A549 (cell line): ENCODE data around the gene RNF5. TPM values are rescaled to one million over a fixed set of nuclear protein-coding genes. Genes with fewer than 3 reads are reported as not detected.

ENCODE experiments used
- ATAC-seq, 2 experiments: fragments of 200-7000 bp in 1 of 2; fragments of >200 bp in 1 of 2; cut with Nextera tagmentation in 1 of 2; cut with Tn5 transposase in 1 of 2; 3 replicates each; pipeline versions ENCODE4 v1.8.0 to v1.9.1; 2018 to 2020; ENCODE audit warnings: mild to moderate bottlenecking in 1 of 2, moderate library complexity in 1 of 2
- CTCF ChIA-PET: fragments of 300-600 bp; sonication (Branson Sonifier 250); formaldehyde crosslinking; extraction: SDS; loops from one replicate; lab custom pipeline; 2021; ENCODE audit warnings: antibody characterized with exemption, inconsistent platforms; lab: Yijun Ruan, JAX
- POLR2A ChIA-PET: fragments of 350-600 bp; formaldehyde crosslinking; extraction: SDS; loops from one replicate; lab custom pipeline; 2021; ENCODE audit warnings: antibody characterized with exemption, inconsistent platforms; lab: Yijun Ruan, JAX
- DNase-seq, 2 experiments: peaks; one replicate each; pipeline versions ENCODE4 v3.0.0 to v3.0.0-alpha.2; 2011 to 2016; ENCODE audit warnings: low read depth in 1 of 2, low spot score in 1 of 2
- FAIRE-seq: peaks from 2 replicates; lab custom pipeline; 2011; peaks lifted over from hg19 to GRCh38; lab: Jason Lieb, UNC
- H3K27ac ChIP-seq, 2 experiments: fragments of >200 bp; sonication (Bioruptor Twin); formaldehyde crosslinking; 3 replicates each; pipeline ENCODE4 v1.5.1; 2016 to 2017
- H3K4me1 ChIP-seq: fragments of >200 bp; sonication (Bioruptor Twin); formaldehyde crosslinking; 3 replicates; pipeline ENCODE4 v1.6.1; 2016
- H3K4me2 ChIP-seq: fragments of >200 bp; sonication (Bioruptor Twin); formaldehyde crosslinking; 3 replicates; pipeline ENCODE4 v1.6.1; 2016
- H3K4me3 ChIP-seq: fragments of >200 bp; sonication (Bioruptor Twin); formaldehyde crosslinking; 3 replicates; pipeline ENCODE4 v1.5.1; 2016
- H3K9me3 ChIP-seq: fragments of >200 bp; sonication (Bioruptor Twin); formaldehyde crosslinking; 3 replicates; pipeline ENCODE4 v1.6.1; 2016
- ELK1 ChIP-seq: fragments of 150-350 bp; IDR thresholded peaks from 2 replicates; pipeline ENCODE4 v1.6.1; 2014; ENCODE audit warnings: low read depth, mild to moderate bottlenecking, low read length
- EP300 ChIP-seq, 2 experiments: fragments of >200 bp; sonication (Bioruptor Twin); formaldehyde crosslinking; IDR thresholded peaks; 2 replicates in 1 of 2; 3 replicates in 1 of 2; pipeline ENCODE4 v1.6.1; 2016 to 2017
- HDAC2 ChIP-seq: fragments of 200-600 bp; sonication (generic); IDR thresholded peaks from 2 replicates; pipeline ENCODE4 v1.6.1; 2016
- HEYL ChIP-seq: fragments of 250-450 bp; sonication (Bioruptor Pico); IDR thresholded peaks from 2 replicates; pipeline ENCODE4 v1.8.0; 2021; ENCODE audit warnings: mild to moderate bottlenecking, moderate library complexity
- HOXB5 ChIP-seq: fragments of 250-450 bp; sonication (Bioruptor Pico); IDR thresholded peaks from 2 replicates; pipeline ENCODE4 v1.5.0; 2020; ENCODE audit warnings: mild to moderate bottlenecking, moderate library complexity
- JUN ChIP-seq, 2 experiments: fragments of >200 bp; sonication (Bioruptor Twin); formaldehyde crosslinking; IDR thresholded peaks; 2 replicates in 1 of 2; 3 replicates in 1 of 2; pipeline ENCODE4 v1.6.1; 2016 to 2017
- MYC ChIP-seq: IDR thresholded peaks from 2 replicates; pipeline ENCODE4 v1.6.1; 2012; ENCODE audit warnings: mild to moderate bottlenecking, inconsistent platforms, low read length, improper control_type of control experiment, borderline replicate concordance
- NFE2L2 ChIP-seq: fragments of 150-350 bp; conservative IDR thresholded peaks from 2 replicates; pipeline ENCODE4 v1.6.1; 2014; ENCODE audit warnings: low read length
- NPAS2 ChIP-seq: fragments of 250-450 bp; sonication (Bioruptor Pico); IDR thresholded peaks from 2 replicates; pipeline ENCODE4 v1.8.0; 2022; ENCODE audit warnings: mild to moderate bottlenecking, moderate library complexity, borderline replicate concordance
- NR3C1 ChIP-seq: fragments of >200 bp; sonication (Bioruptor Twin); formaldehyde crosslinking; IDR thresholded peaks from 3 replicates; pipeline ENCODE4 v1.6.1; 2017
- PBX3 ChIP-seq: IDR thresholded peaks from 2 replicates; pipeline ENCODE4 v1.6.1; 2012
- PHF8 ChIP-seq: fragments of 200-600 bp; sonication (generic); IDR thresholded peaks from 2 replicates; pipeline ENCODE4 v1.6.1; 2016; ENCODE audit warnings: low read depth, mild to moderate bottlenecking, antibody characterized with exemption, moderate library complexity, borderline replicate concordance
- RFX5 ChIP-seq: fragments of 450-650 bp; IDR thresholded peaks from 2 replicates; pipeline ENCODE4 v1.7.1; 2014; ENCODE audit warnings: antibody characterized with exemption, mild to moderate bottlenecking, moderate library complexity
- USF2 ChIP-seq: fragments of 450-650 bp; IDR thresholded peaks from 2 replicates; pipeline ENCODE4 v1.6.1; 2014; ENCODE audit warnings: antibody characterized with exemption
- ZNF302 ChIP-seq: fragments of 250-450 bp; sonication (Bioruptor Pico); IDR thresholded peaks from 2 replicates; pipeline ENCODE4 v1.9.0; 2021; ENCODE audit warnings: inconsistent platforms, mild to moderate bottlenecking, moderate library complexity
- ZSCAN20 ChIP-seq: fragments of 250-450 bp; sonication (Bioruptor Pico); IDR thresholded peaks from 2 replicates; pipeline ENCODE4 v1.8.0; 2022; ENCODE audit warnings: mild to moderate bottlenecking, moderate library complexity
- WGBS: methylation state at CpG from one replicate; pipeline ENCODE4 v1.1.6; 2017; ENCODE audit errors: missing lambda C conversion rate; 5-methylcytosine and 5-hydroxymethylcytosine counted together
- polyA plus RNA-seq, 4 experiments: library from polyadenylated mRNA; depleted of rRNA in 3 of 4; stranded (reverse); fragments of >200 nt; fragmentation: RNase III in 1 of 4; extraction: RNeasy Plus Mini Kit Qiagen cat#74134 plus additional on column Dnase treatment in 1 of 4; gene quantifications; 2 replicates in 3 of 4; 3 replicates in 1 of 4; pipeline ENCODE4 v1.2.3, GENCODE V29; 2011 to 2017
- TF ChIP-seq, protein P1 (sequence below): fragments of 200-600 bp; sonication (generic); IDR thresholded peaks from 2 replicates; pipeline ENCODE4 v1.6.1; 2016; ENCODE audit warnings: antibody characterized with exemption, mild to moderate bottlenecking, moderate library complexity

The RNF5 gene
- polyA plus RNA-seq, 2 of the 4 experiments (the other 2 are of a cell fraction), result 54.1 to 62.7 TPM

DNA sequence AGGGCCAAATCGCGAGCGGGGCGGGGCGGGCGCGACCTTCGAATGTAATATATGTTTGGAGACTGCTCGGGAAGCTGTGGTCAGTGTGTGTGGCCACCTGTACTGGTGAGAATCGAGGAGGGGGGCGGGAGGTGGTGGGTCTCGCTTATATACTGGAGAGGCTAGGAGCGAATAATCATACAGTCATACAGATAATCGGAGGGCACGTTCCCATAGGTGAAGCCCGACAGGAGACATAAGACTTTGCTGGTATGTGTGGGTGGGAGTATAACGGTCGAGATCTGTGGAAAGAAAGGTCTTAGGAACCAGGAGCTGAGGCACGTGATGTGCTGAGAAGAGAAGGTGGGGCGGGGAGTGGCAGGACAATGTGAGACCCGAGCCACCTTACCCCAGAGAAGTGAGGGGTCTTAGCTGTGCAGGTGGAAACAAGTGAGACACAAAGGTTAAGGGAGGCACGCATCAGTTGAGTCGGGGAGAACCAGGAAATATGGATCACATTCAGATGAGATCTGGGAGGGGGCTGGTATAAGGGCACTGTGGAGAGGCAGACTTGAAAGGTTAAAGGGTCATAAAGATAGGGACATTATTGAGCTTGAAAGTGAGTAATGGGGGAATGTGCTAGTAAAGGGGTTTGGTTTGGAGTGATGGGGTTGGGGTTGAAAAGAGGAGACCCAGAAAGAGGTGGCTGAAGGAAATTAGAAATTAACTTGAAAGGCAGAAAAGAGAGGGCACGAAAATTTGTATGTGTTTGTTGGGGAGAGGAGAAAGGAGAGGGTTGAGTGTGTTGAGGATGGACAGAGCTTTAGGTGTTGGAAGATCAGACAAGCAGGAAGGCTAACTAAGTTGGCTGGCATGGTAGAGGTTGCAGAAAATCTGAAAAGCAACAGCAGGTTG lies 589 bp downstream of the RNF5 start:
- FAIRE-seq, result no peak
- POLR2A ChIA-PET, result interaction anchor here (1.3 kb wide), 1 partner anchor 17 kb away, joined by 5 read pairs; no protein-coding TSS in a partner anchor

GRCh38 chr6:32179766-32180405 lies 1.7 kb downstream of the RNF5 start:
- Histone ChIP-seq H3K27ac (no peak overlapping the region; a peak in 1 of 6 replicates), H3K4me1 (peaks cover 25% of the 10 kb centered on the region), H3K9me3 (no peaks in the 10 kb centered on the region), H3K4me3 (no peak overlapping the region), H3K4me2 (peak overlapping the region; percentile 94)
- POLR2A ChIA-PET, result interaction anchor here (1.3 kb wide), 1 partner anchor 16 kb away, joined by 5 read pairs; no protein-coding TSS in a partner anchor
- FAIRE-seq (no peak), ATAC-seq (no peak), DNase-seq (no peak)
- TF ChIP-seq HOXB5 (CRISPR knock-in tag), result no peak
- no peak for TF ChIP-seq PBX3
- TF ChIP-seq NR3C1, result no peak
- no peak for TF ChIP-seq ZSCAN20 (CRISPR knock-in tag)
- no peak for TF ChIP-seq NPAS2 (CRISPR knock-in tag)
- no peak for TF ChIP-seq ZNF302 (CRISPR knock-in tag)
- TF ChIP-seq PHF8, result no peak
- no peak for TF ChIP-seq NFE2L2
- no peak for TF ChIP-seq MYC
- no peak for TF ChIP-seq RFX5
- TF ChIP-seq ELK1, result no peak
- no peak for TF ChIP-seq EP300 (IDR thresholded peaks at IDR 0.05)
- 82% methylated on average over 10 of the region's 10 CpGs for WGBS
- CTCF ChIA-PET, result interaction anchor here (0.9 to 1.5 kb wide), 2 partner anchors 9 to 96 kb away, joined by 3 to 6 read pairs; no protein-coding TSS in a partner anchor

More for the DNA sequence above, 589 bp downstream of the RNF5 start:
- CTCF ChIA-PET, result interaction anchor here (0.6 to 1.5 kb wide), 5 partner anchors 10 to 95 kb away, joined by 3 to 6 read pairs (median 3); no protein-coding TSS in a partner anchor
- Histone ChIP-seq H3K9me3 (no peaks in the 10 kb centered on the region), H3K4me1 (peaks cover 21% of the 10 kb centered on the region), H3K27ac (peak overlapping the region; percentile 77 to 99), H3K4me2 (peak overlapping the region; percentile 94), H3K4me3 (peak overlapping the region; percentile 100)
- 6% methylated on average over 13 of the region's 24 CpGs for WGBS
- TF ChIP-seq HDAC2 (no peak), JUN (IDR thresholded peaks at IDR 0.05) (no peak), HEYL (CRISPR knock-in tag) (no peak), USF2 (peak; percentile 34; the same call in 1 of the 2 replicates)
- TF ChIP-seq, protein P1, sequence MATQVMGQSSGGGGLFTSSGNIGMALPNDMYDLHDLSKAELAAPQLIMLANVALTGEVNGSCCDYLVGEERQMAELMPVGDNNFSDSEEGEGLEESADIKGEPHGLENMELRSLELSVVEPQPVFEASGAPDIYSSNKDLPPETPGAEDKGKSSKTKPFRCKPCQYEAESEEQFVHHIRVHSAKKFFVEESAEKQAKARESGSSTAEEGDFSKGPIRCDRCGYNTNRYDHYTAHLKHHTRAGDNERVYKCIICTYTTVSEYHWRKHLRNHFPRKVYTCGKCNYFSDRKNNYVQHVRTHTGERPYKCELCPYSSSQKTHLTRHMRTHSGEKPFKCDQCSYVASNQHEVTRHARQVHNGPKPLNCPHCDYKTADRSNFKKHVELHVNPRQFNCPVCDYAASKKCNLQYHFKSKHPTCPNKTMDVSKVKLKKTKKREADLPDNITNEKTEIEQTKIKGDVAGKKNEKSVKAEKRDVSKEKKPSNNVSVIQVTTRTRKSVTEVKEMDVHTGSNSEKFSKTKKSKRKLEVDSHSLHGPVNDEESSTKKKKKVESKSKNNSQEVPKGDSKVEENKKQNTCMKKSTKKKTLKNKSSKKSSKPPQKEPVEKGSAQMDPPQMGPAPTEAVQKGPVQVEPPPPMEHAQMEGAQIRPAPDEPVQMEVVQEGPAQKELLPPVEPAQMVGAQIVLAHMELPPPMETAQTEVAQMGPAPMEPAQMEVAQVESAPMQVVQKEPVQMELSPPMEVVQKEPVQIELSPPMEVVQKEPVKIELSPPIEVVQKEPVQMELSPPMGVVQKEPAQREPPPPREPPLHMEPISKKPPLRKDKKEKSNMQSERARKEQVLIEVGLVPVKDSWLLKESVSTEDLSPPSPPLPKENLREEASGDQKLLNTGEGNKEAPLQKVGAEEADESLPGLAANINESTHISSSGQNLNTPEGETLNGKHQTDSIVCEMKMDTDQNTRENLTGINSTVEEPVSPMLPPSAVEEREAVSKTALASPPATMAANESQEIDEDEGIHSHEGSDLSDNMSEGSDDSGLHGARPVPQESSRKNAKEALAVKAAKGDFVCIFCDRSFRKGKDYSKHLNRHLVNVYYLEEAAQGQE, result no peak
- ATAC-seq (peak; percentile 2 to 8; a peak in 5 of 6 replicates), DNase-seq (no peak)
